OCI-LY7 (cell line): ENCODE measurements around the gene RPS3. TPM values are rescaled to one million over a fixed set of nuclear protein-coding genes. Genes with fewer than 3 reads are reported as not detected.

Experiments
- BruUV-seq: library from RNA; stranded (reverse); fragments of 400-500 nt; replicated peaks from 2 replicates; lab custom pipeline; 2021; lab: Mats Ljungman, UMichigan
- CTCF ChIA-PET: fragments of 300-600 bp; sonication (Branson Sonifier 250); formaldehyde crosslinking; loops from one replicate; lab custom pipeline; 2022; ENCODE audit warnings: antibody characterized with exemption; ENCODE audit not compliant: unreplicated experiment; lab: Charles Lee
- POLR2A ChIA-PET: fragments of 300-600 bp; sonication (Branson Sonifier 250); formaldehyde crosslinking; loops from one replicate; lab custom pipeline; 2022; ENCODE audit warnings: antibody characterized with exemption; lab: Charles Lee
- DNase-seq: peaks from one replicate; pipeline ENCODE4 v3.0.0-alpha.2; 2015; ENCODE audit warnings: low spot score
- H2AFZ ChIP-seq: fragments of 200-600 bp; sonication (generic), shearing (Covaris generic); 2 replicates; pipeline ENCODE4 v1.6.1; 2014; ENCODE audit warnings: mild to moderate bottlenecking, antibody characterized with exemption, low read length, moderate library complexity
- H3K27ac ChIP-seq: fragments of 200-600 bp; sonication (generic); 2 replicates; pipeline ENCODE4 v1.5.1; 2014; ENCODE audit warnings: mixed run types, low read depth, mild to moderate bottlenecking, moderate library complexity, low read length, inconsistent platforms; ENCODE audit not compliant: poor library complexity, severe bottlenecking
- H3K36me3 ChIP-seq: fragments of 200-600 bp; sonication (generic); 2 replicates; pipeline ENCODE4 v1.6.1; 2014; ENCODE audit warnings: mild to moderate bottlenecking, antibody characterized with exemption, low read length, moderate library complexity, mixed read lengths; ENCODE audit not compliant: insufficient read depth
- H3K4me1 ChIP-seq: fragments of 200-600 bp; sonication (generic); 2 replicates; pipeline ENCODE4 v1.5.1; 2014; ENCODE audit warnings: mild to moderate bottlenecking, low read length; ENCODE audit not compliant: insufficient read depth, poor library complexity, severe bottlenecking
- H3K4me2 ChIP-seq: fragments of 200-600 bp; sonication (generic); 2 replicates; pipeline ENCODE4 v1.6.1; 2014; ENCODE audit warnings: mild to moderate bottlenecking, low read length
- H3K4me3 ChIP-seq: fragments of 200-600 bp; sonication (generic); 2 replicates; pipeline ENCODE4 v1.5.1; 2014; ENCODE audit warnings: mild to moderate bottlenecking, low read depth, low read length; ENCODE audit not compliant: poor library complexity, severe bottlenecking
- H3K79me2 ChIP-seq: fragments of 200-600 bp; sonication (generic); 2 replicates; pipeline ENCODE4 v1.6.1; 2016; ENCODE audit warnings: low read depth, mild to moderate bottlenecking, low read length, moderate library complexity, mixed read lengths; ENCODE audit not compliant: insufficient read depth
- H3K9me2 ChIP-seq: fragments of 200-600 bp; sonication (generic); 2 replicates; pipeline ENCODE4 v1.6.1; 2016; ENCODE audit warnings: mild to moderate bottlenecking, low read length, mixed read lengths; ENCODE audit not compliant: insufficient read depth
- H3K9me3 ChIP-seq: fragments of 200-600 bp; sonication (generic); 2 replicates; pipeline ENCODE4 v1.6.1; 2014; ENCODE audit warnings: mild to moderate bottlenecking, mixed run types, low read length, mixed read lengths
- H4K20me1 ChIP-seq: fragments of 200-600 bp; sonication (generic); 2 replicates; pipeline ENCODE4 v1.6.1; 2014; ENCODE audit warnings: mild to moderate bottlenecking, antibody characterized with exemption, low read length, moderate library complexity, mixed read lengths; ENCODE audit not compliant: insufficient read depth
- CTCF ChIP-seq: fragments of 200-600 bp; sonication (generic); conservative IDR thresholded peaks from 2 replicates; pipeline ENCODE4 v1.5.1; 2014; ENCODE audit warnings: mild to moderate bottlenecking, antibody characterized with exemption, low read length, moderate library complexity, mixed read lengths
- EZH2phosphoT487 ChIP-seq: fragments of 200-600 bp; sonication (generic); IDR thresholded peaks from 2 replicates; pipeline ENCODE4 v1.6.1; 2018; ENCODE audit warnings: low read depth, borderline replicate concordance, mild to moderate bottlenecking, mixed run types, antibody characterized with exemption, low read length, moderate library complexity, mixed read lengths
- intact Hi-C: fragments of 100-400 bp; cut with micrococcal nuclease; formaldehyde crosslinking; loops from one replicate; pipeline ENCODE4 v1.10.0; 2022; ENCODE audit not compliant: unreplicated experiment
- small RNA-seq: library from RNA; depleted of rRNA; stranded (forward); fragments of <200 nt; gene quantifications from one replicate; pipeline ENCODE3, GENCODE V24; 2014
- total RNA-seq, 2 experiments: library from RNA; depleted of rRNA in 1 of 2; stranded (reverse); fragments of >200 nt in 1 of 2; shearing (Covaris generic) in 1 of 2; gene quantifications; 2 replicates each; pipeline ENCODE4 v1.2.3, GENCODE V29; 2014 to 2022

RPS3 gene
- total RNA-seq, 2 experiments from 2014 or later = 3,268 to 4,392 TPM

DNA sequence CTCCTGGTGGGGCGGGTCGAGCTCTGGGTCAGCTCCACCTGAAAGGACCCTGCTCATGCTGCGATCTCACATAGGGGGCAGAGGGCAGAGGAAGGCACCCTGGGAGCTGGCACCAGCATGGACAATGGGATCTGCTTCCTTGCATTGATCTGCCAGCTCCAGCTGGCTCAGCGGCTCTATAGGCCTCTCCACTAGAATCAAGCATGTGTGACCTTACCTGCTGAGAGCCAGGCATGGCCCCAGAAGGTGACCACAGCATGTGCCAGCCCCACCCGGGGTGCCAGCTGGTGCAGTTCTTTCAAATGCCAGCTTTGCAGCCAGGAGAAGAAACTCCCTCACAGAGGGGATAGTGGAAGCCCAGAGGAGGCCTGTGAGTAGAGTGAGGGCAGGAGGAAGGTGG is 55.7 kb downstream of the RPS3 start:
- ChIA-PET CTCF (interaction anchor here (0.6 kb wide), 1 partner anchor 79 kb away, joined by 3 read pairs; no protein-coding TSS in a partner anchor), POLR2A (no interaction called here)
- H3K4me2 ChIP-seq = no peak overlapping the region
- intact Hi-C loops = no loop called here
- no peaks in the 10 kb centered on the region for H4K20me1 ChIP-seq
- H3K36me3 ChIP-seq = no peaks in the 10 kb centered on the region
- H3K4me1 ChIP-seq = no peaks in the 10 kb centered on the region
- BruUV-seq = no TSS peak
- no peak overlapping the region for H2AFZ ChIP-seq
- no peaks in the 10 kb centered on the region for H3K9me3 ChIP-seq
- H3K27ac ChIP-seq = no peak overlapping the region
- no peaks in the 10 kb centered on the region for H3K79me2 ChIP-seq
- no peak overlapping the region for H3K4me3 ChIP-seq
- no peak for TF ChIP-seq CTCF
- no peak for TF ChIP-seq EZH2phosphoT487
- H3K9me2 ChIP-seq = no peaks in the 10 kb centered on the region
- DNase-seq = no peak

Small RNAs within 50 kb of the gene (small RNA-seq; reads per million reads assigned to genes)
- gene SNORD15A (not detected), gene SNORD15B (70.5 reads per million, percentile 99 among the genes with 10 or more reads in this experiment)

Other genes starting within 250 kb of the RPS3 start
- gene SLCO2B1, start 248.4 kb upstream of the RPS3 start, total RNA-seq (2014; rRNA removed; shearing (Covaris generic)) = 0.03 TPM in 1 of 2 replicates, not detected in the other
- gene SLCO2B1, start 248.4 kb upstream of the RPS3 start, total RNA-seq (2022) = not detected in 2 replicates
- gene TPBGL, start 158.7 kb upstream of the RPS3 start, total RNA-seq (2014; rRNA removed; shearing (Covaris generic)) = not detected in 2 replicates
- gene TPBGL, start 158.7 kb upstream of the RPS3 start, total RNA-seq (2022) = not detected in 2 replicates
- not detected in 2 replicates for gene ARRB1, start 47.9 kb upstream of the RPS3 start, total RNA-seq (2014; rRNA removed; shearing (Covaris generic))
- gene ARRB1, start 47.9 kb upstream of the RPS3 start, total RNA-seq (2022) = not detected in 2 replicates
- gene KLHL35, start 33.7 kb downstream of the RPS3 start, total RNA-seq (2014; rRNA removed; shearing (Covaris generic)) = not detected in 2 replicates
- gene KLHL35, start 33.7 kb downstream of the RPS3 start, total RNA-seq (2022) = 0.21 TPM in 1 of 2 replicates, not detected in the other
- 13.5 and 14.3 TPM in 2 replicates for gene GDPD5, start 126.4 kb downstream of the RPS3 start, total RNA-seq (2014; rRNA removed; shearing (Covaris generic))
- gene GDPD5, start 126.4 kb downstream of the RPS3 start, total RNA-seq (2022) = 49.9 and 57.3 TPM in 2 replicates
- gene SERPINH1, start 162.7 kb downstream of the RPS3 start, total RNA-seq (2014; rRNA removed; shearing (Covaris generic)) = 0.33 TPM in 1 of 2 replicates, not detected in the other
- not detected in 2 replicates for gene SERPINH1, start 162.7 kb downstream of the RPS3 start, total RNA-seq (2022)